Activated naive CD4-positive, alpha-beta T cell treated with anti-CD3 and anti-CD28 coated beads, Interleukin-2, amount 50 U/mL, for 24 hours (primary cell): ENCODE measurements around the gene APMAP.
"Not testable (repeated sequence)": the region's sequence is repeated elsewhere in the genome, so short reads cannot be mapped to it uniquely, and the experiment has no call there.

Experiments
- H3K27ac Mint-ChIP-seq: one replicate; pipeline ENCODE4 v1.8.0; 2021; ENCODE audit warnings: mild to moderate bottlenecking, mixed read lengths
- H3K27me3 Mint-ChIP-seq: one replicate; pipeline ENCODE4 v1.8.0; 2021; ENCODE audit warnings: mixed read lengths
- H3K36me3 Mint-ChIP-seq: one replicate; pipeline ENCODE4 v1.8.0; 2021; ENCODE audit warnings: mixed read lengths
- H3K4me1 Mint-ChIP-seq: one replicate; pipeline ENCODE4 v1.8.0; 2021; ENCODE audit warnings: mixed read lengths
- H3K4me3 Mint-ChIP-seq: one replicate; pipeline ENCODE4 v1.8.0; 2021; ENCODE audit warnings: mild to moderate bottlenecking, mixed read lengths
- H3K9me3 Mint-ChIP-seq: one replicate; pipeline ENCODE4 v1.8.0; 2021; ENCODE audit warnings: mixed read lengths

Gene APMAP

DNA sequence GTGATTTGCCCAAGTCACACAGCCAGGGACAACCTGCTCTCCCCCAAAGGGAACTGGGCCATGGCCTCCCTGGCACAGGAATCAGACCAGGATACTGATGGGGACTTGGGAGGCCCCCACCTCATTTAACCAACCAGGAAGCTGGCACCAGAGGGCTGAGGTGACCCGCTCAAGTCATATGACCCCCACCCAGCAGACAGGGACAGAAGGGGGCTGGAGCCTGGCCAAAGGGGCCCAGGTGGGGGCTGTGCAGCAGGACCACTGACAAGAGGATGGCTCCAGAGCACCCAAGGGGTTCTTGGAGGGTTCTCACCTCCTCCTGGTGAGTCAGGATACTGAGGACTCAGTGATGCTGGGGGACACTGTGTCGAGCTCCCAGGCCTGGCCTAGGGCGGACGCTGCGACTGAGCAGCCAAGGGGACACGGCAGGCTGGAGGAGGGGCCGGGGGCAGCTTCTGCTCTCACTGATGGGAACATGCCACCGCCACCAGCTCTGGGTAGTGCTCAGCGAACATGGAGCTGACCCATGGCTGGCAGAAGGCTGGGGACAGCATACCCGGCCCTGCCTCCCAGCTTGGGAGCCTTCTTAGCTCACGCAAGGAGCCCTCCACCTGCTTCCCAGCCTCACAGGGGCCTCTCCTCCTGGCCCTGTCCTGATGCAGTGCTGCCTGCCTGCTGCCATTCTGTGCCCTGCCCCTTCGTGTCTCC is 42.3 kb downstream of the APMAP start:
- H3K36me3 Mint-ChIP-seq, result peaks cover 5% of the 10 kb centered on the region
- H3K4me3 Mint-ChIP-seq, result peak overlapping the region; percentile 68
- peaks cover 7% of the 10 kb centered on the region for H3K9me3 Mint-ChIP-seq
- H3K27me3 Mint-ChIP-seq, result no peaks in the 10 kb centered on the region
- peaks cover 44% of the 10 kb centered on the region for H3K4me1 Mint-ChIP-seq
- no peak overlapping the region for H3K27ac Mint-ChIP-seq

DNA sequence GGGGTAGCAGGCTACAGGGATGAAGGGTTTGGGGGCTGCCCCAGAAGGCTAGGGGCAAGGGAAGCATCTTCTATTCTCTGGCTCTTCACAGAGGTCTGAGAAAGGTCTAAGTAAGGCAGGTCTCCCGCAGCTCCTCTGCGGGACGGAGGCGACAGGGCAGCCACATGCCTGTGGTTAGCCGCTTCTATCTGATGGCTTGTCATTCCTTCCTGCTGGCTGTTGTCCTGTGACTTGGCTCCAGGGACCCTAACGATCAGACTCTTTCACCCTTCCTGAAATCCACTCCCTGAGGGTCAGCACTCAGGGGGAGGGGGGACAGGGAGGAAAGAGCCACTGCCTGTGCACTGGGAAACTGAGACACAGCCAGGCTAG is 42.8 kb downstream of the APMAP start:
- peak overlapping the region; percentile 56 for H3K27ac Mint-ChIP-seq
- peaks cover 39% of the 10 kb centered on the region for H3K4me1 Mint-ChIP-seq
- peaks cover 7% of the 10 kb centered on the region for H3K9me3 Mint-ChIP-seq
- H3K36me3 Mint-ChIP-seq, result peaks cover 7% of the 10 kb centered on the region
- peak overlapping the region; percentile 68 for H3K4me3 Mint-ChIP-seq
- no peaks in the 10 kb centered on the region for H3K27me3 Mint-ChIP-seq

DNA sequence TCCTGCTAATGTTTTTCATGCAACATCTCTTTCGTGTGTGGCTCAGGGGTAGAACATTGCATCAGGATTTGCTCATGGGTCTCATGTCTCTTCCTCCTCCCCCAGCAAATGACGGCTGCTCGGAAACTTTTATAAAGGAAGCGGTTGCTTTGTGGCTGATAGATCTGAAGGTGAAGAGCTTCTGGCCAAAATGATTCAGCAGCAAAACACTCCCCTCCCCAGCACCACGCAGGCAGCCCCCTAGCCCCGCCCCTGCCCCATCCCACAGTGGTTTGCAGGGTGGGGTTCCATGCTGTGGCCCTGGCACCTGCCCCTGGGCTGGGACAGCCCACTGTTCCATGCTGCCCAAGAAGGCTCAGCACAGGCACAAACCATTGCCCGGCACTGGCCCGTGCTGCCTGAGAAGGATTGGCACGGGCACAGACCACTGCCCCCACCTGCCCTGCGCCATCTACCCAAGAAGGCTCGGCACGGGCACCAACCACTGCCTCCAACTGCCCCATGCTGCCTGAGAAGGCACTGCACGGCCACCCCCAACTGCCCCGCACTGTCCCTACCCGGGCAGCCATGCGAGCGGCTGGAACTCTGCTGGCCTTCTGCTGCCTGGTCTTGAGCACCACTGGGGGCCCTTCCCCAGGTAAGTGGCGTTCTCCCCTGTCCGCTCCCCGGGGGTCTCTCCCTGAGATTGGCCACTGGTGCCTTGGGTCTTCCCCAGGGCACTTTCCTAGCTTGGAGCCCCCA is 43.4 kb downstream of the APMAP start, which contains the start of gene CST7:
TSS of gene CST7 (plus strand) at position 331 of the 741 bp plus-strand sequence. CDS start at position 568, 237 bp downstream.
- Mint-ChIP-seq H3K4me1 (peaks cover 38% of the 10 kb centered on the region), H3K36me3 (peaks cover 7% of the 10 kb centered on the region), H3K27ac (peak within 1 kb of the TSS; percentile 97), H3K4me3 (peak within 1 kb of the TSS; percentile 68), H3K27me3 (no peaks in the 10 kb centered on the region), H3K9me3 (peaks cover 8% of the 10 kb centered on the region)

DNA sequence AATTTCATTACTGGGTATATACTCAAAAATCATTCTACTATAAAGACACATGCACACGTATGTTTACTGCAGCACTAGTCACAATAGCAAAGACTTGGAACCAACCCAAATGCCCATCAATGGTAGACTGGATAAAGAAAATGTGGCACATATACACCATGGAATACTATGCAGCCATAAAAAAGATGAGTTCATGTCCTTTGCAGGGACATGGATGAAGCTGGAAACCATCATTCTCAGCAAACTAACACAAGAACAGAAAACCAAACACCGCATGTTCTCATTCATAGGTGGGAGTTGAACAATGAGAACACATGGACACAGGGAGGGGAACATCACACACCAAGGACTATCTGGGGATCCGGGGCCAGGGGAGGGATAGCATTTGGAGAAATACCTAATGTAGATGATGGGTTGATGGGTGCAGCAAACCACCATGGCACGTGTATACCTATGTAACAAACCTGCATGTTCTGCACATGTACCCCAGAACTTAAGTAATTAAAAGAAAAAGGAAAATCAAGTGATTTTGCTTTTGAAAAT is 44.1 kb downstream of the APMAP start:
- H3K4me3 Mint-ChIP-seq, result peak overlapping the region; percentile 68
- H3K27me3 Mint-ChIP-seq, H3K36me3 Mint-ChIP-seq: not testable (repeated sequence)
- H3K9me3 Mint-ChIP-seq, result peaks cover 13% of the 10 kb centered on the region
- peak overlapping the region; percentile 97 for H3K27ac Mint-ChIP-seq
- peaks cover 33% of the 10 kb centered on the region for H3K4me1 Mint-ChIP-seq

DNA sequence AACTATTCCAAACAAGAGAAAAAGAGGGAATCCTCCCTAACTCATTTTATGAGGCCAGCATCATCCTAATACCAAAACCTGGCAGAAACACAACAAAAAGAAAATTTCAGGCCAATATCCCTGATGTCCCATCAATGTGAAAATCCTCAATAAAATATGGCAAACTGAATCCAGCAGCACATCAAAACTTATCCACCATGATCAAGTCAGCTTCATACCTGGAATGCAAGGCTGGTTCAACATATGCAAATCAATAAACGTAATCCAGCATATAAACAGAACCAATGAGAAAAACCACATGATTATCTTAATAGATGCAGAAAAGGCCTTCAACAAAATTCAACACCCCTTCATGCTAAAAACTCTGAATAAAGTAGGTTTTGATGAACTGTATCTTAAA is 46.2 kb downstream of the APMAP start:
- peak overlapping the region; percentile 53 for H3K27ac Mint-ChIP-seq
- not testable (repeated sequence) for H3K4me3 Mint-ChIP-seq, H3K27me3 Mint-ChIP-seq
- peaks cover 12% of the 10 kb centered on the region for H3K36me3 Mint-ChIP-seq
- H3K9me3 Mint-ChIP-seq, result peaks cover 13% of the 10 kb centered on the region
- H3K4me1 Mint-ChIP-seq, result peaks cover 33% of the 10 kb centered on the region

DNA sequence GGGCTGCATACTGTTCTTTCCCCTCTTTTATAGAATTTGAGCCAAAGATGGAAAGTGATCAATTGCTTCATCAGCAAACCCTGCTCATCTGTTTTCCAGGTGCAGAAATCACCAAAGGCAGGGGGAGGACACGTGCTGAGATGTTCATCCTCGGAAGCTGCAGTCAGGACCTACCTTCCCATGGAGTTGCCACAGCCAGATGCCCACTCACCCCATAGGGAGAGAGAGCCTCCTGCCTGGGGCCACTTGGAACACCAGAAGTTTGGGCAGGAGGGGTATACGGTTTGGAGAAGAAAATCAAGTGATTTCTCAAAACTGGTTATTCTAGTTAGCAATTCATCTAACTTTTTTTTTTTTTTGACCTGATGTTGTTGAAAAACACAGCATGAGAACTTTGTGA is 48.8 kb downstream of the APMAP start:
- Mint-ChIP-seq H3K4me1 (peaks cover 21% of the 10 kb centered on the region), H3K36me3 (peaks cover 16% of the 10 kb centered on the region), H3K4me3 (no peak overlapping the region), H3K27me3 (no peaks in the 10 kb centered on the region), H3K9me3 (peaks cover 18% of the 10 kb centered on the region), H3K27ac (no peak overlapping the region)

DNA sequence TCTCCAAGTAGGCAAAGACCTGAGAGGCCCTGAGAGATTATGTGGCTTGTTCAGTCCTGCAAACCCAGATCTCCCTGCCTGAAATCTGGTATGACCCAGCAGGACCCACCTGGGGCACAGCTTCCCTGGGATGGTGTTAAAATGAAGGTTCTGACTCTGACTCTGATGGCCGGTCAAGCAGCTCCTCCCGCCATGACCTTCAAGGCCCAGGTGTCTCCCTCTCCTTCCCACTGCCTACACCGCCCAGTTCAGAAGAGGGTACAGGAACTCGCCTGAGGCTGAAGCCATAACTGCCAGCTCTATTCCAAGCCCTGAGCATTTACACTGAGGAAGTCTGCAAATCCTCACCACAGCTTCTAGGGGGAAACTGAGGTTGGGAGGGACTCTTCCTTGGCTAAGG is 49.4 kb downstream of the APMAP start:
- Mint-ChIP-seq H3K27ac (no peak overlapping the region), H3K36me3 (peaks cover 16% of the 10 kb centered on the region), H3K4me3 (no peak overlapping the region), H3K9me3 (peaks cover 18% of the 10 kb centered on the region), H3K27me3 (no peaks in the 10 kb centered on the region), H3K4me1 (peaks cover 16% of the 10 kb centered on the region)

DNA sequence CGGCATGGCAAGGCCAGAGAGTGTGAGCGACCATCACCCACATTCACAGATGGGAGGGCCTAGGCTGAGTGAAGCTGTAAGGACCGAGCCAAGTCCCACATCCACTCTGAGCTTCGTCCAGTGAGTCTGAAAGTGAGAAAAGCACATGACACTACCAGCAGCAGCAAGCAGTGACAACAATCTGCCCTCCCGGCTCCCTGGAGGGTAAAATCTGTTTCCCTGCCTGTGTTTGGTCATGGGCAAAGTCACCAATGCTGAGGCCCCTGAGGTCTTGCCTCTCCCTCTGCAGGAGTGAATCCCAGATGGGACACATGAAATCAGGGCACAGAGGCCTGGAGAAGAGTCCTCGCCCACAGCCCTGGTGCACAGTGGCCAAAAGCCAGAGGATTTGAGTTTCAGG is 49.9 kb downstream of the APMAP start:
- Mint-ChIP-seq H3K27ac (no peak overlapping the region), H3K4me1 (peaks cover 11% of the 10 kb centered on the region), H3K36me3 (peaks cover 16% of the 10 kb centered on the region), H3K4me3 (no peak overlapping the region), H3K27me3 (no peaks in the 10 kb centered on the region), H3K9me3 (peaks cover 18% of the 10 kb centered on the region)

DNA sequence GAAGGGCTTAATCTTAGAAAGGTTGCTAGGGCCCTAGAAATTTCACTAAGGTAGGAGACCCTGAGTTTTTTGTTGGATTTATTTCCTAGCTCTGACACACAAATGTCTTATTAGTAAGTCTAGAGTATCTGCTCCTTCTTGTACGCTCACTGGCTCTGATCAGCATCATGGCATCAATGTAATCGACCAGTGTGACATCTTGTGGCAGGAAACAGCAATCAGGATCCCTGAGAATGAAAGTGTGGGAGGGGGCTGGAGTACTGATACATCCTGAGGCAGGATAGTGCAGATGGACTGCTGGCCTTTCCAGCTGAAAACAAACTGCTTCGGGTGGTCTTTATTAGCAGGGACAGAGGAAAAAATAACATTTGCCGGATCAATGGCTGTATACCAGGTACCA is 53.5 kb downstream of the APMAP start:
- Mint-ChIP-seq H3K9me3 (peaks cover 9% of the 10 kb centered on the region), H3K4me1 (no peaks in the 10 kb centered on the region), H3K27me3 (no peaks in the 10 kb centered on the region), H3K27ac (no peak overlapping the region), H3K4me3 (no peak overlapping the region), H3K36me3 (peaks cover 9% of the 10 kb centered on the region)

DNA sequence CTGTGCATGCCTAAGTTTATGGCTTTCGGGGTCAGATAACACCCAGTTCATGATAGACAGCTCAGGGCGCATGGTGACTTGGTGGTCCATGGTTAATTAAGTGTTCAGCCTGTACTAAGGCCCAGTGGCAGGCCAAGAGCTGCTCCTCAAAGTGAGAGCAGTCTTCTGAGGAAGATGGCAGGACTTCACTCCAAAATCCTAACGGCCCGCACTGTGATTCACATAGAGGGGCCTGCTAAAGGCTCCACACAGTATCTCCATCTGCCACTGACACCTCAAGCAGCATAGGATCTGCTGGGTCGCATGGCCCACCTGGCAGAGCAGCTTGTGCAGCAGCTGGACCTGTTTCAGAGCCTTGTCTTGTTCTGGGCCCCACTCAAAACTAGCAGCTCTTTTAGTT is 54.1 kb downstream of the APMAP start:
- no peak overlapping the region for H3K4me3 Mint-ChIP-seq
- H3K36me3 Mint-ChIP-seq, result peaks cover 7% of the 10 kb centered on the region
- no peaks in the 10 kb centered on the region for H3K27me3 Mint-ChIP-seq
- H3K27ac Mint-ChIP-seq, result no peak overlapping the region
- H3K4me1 Mint-ChIP-seq, result no peaks in the 10 kb centered on the region
- H3K9me3 Mint-ChIP-seq, result peaks cover 6% of the 10 kb centered on the region

DNA sequence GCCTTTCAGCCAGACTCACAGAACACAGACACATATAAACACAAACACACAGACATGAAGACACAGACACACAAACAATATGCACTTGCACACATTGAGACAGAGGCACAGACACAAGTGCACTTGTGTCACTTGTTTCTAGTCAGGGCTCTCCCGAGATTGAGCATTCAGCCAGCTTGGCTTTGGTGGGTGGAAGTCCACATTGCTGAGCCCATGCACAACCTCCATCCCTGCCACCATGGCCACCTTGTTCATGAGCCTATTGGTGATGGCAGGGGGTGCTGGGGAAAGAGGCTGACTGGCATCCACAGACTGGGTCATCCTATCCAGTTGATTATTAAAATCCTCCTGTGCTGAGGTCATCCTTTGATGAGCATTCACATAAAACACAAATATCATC is 55.0 kb downstream of the APMAP start:
- Mint-ChIP-seq H3K27me3 (no peaks in the 10 kb centered on the region), H3K4me1 (peaks cover 5% of the 10 kb centered on the region), H3K36me3 (peaks cover 7% of the 10 kb centered on the region), H3K27ac (no peak overlapping the region), H3K4me3 (no peak overlapping the region), H3K9me3 (peaks cover 6% of the 10 kb centered on the region)

DNA sequence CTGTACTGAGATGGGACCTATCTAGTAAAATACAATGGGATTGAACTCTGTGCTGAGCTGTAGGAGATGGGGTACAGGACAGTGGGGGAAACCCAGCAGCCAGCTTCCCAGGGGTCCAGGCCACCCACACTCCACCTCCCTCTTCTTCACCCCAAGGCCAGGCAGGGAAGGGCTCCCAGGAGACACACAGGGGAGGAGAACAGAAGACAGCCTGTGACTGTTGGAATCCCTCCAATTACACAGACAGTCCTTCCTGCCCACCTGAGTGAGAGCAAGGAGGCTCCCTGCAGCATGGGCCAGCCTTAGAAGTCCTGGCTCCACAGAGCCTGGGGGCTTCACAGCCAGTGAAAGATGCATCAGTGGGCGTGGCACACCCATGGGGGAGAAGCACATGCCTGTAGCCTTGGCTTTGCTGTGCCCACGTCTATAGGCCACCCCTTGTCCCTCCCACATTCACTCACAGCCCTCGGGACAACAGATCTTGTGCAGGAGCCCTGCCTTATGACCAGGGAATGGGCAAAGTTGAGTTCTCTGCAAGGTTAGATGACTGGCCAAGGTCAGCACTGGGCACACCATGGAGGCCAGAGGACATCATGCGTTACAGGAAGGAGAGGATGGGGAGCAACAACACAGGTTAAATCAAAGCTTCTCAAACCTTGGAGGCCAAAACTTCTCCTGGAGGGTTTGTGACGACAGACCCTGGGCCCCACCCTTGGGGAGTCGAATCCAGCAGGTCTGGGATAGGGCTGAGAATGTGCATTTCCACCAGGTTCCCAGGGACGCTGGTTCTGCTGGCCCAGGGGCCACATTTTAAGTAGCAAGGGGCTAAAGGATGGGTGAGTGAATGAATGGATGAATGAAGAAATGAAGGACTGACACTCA is 55.8 kb downstream of the APMAP start:
- H3K36me3 Mint-ChIP-seq, result peaks cover 5% of the 10 kb centered on the region
- no peak overlapping the region for H3K4me3 Mint-ChIP-seq
- H3K4me1 Mint-ChIP-seq, result peaks cover 13% of the 10 kb centered on the region
- H3K27ac Mint-ChIP-seq, result no peak overlapping the region
- no peaks in the 10 kb centered on the region for H3K27me3 Mint-ChIP-seq
- peaks cover 6% of the 10 kb centered on the region for H3K9me3 Mint-ChIP-seq

DNA sequence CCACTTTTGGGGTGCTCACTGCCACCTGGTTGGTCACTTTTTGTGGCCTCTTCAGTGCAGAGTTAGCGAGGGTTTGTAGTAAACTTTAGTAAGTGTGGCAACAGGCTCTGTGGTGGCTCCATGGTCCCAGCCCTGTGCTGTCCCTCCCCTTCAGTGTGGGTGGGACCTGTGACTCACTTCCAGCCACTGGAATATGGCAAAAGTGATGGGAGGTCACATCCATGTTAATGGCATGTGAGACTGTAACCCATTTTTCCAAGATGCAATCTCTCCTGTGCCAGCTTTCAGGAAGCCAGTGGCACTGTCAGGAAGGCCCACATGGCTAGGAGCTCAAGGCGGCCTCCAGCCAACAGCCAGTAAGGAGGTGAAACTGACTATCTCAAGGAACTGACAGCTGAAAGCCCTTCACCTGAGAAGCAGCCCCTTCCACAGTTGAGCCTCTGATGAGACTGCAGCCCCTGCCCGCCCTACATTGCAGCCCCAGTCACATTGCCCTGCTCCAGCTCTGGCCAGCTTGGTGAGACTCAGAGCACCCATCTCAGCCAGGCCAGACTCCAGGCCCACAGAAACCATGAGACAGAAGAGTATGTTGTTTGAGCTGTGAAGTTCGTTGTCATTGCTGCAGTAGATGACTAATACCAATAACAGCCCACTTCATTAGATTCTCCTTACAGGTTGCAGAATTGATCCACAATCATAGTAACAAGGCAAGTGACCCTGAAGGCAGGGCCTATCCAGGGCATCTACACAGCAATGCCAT is 56.6 kb downstream of the APMAP start:
- Mint-ChIP-seq H3K27me3 (no peaks in the 10 kb centered on the region), H3K9me3 (peaks cover 6% of the 10 kb centered on the region), H3K4me1 (peaks cover 21% of the 10 kb centered on the region), H3K27ac (no peak overlapping the region), H3K36me3 (peaks cover 3% of the 10 kb centered on the region), H3K4me3 (no peak overlapping the region)

DNA sequence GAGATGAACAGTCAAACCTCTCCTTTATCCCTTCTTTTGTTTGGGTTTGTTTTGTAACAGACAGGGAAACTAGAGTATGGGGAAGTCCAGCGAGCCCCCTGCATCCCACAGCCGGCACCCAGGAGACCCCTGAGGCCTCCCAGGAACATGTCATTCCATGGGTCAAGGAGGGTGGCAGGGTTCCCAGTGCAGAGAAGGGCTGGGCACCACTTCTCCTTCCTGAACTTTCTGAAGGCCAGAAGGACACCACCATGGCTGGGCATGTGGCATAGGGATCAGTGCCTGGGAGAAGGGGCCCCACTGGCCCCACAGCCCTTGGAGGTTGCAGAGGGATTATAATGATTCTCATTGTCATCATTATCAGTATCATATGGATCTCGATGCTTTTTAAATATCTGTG is 57.4 kb downstream of the APMAP start:
- Mint-ChIP-seq H3K4me1 (peaks cover 29% of the 10 kb centered on the region), H3K27ac (no peak overlapping the region), H3K4me3 (no peak overlapping the region), H3K36me3 (no peaks in the 10 kb centered on the region), H3K27me3 (no peaks in the 10 kb centered on the region), H3K9me3 (no peaks in the 10 kb centered on the region)

DNA sequence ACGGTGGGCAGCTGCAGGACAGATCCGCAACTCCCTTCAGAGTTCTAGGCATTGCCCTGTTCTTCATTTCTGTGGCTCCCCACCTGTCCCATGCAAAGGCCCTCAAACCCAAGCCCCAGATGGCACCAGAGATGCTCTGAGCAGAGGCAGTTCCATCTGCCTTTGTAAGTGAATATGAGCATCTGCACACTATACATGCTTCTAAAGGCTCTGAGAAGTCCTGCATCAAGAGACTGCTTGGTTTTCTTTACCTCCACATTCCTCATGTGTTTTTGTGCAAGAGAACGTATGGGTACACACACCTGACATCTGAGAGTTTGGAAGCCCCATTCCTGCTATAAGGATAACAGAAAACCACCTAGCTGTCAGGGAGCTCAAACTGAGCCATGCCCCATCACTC is 57.8 kb downstream of the APMAP start:
- Mint-ChIP-seq H3K36me3 (no peaks in the 10 kb centered on the region), H3K27me3 (no peaks in the 10 kb centered on the region), H3K27ac (no peak overlapping the region)

More for the DNA sequence above, 57.8 kb downstream of the APMAP start:
- H3K4me3 Mint-ChIP-seq, result no peak overlapping the region
- H3K9me3 Mint-ChIP-seq, result no peaks in the 10 kb centered on the region
- peaks cover 33% of the 10 kb centered on the region for H3K4me1 Mint-ChIP-seq
